OCI-LY1 (cell line): Measurements from ENCODE around the gene C1orf35.
A peak's percentile ranks its signal among the peaks of the same experiment; 100 is the strongest.

ENCODE experiments used
- H2AFZ ChIP-seq: fragments of 200-600 bp; sonication (generic), shearing (Covaris generic); 2 replicates; pipeline ENCODE4 v1.6.0; 2014; ENCODE audit warnings: antibody characterized with exemption, mild to moderate bottlenecking, low read length
- H3F3A ChIP-seq: fragments of 200-600 bp; sonication (generic), shearing (Covaris generic); 2 replicates; pipeline ENCODE4 v1.6.0; 2014; ENCODE audit warnings: mild to moderate bottlenecking, antibody characterized with exemption, low read length, moderate library complexity; ENCODE audit not compliant: insufficient read depth
- H3K27ac ChIP-seq: fragments of 200-600 bp; sonication (generic); 2 replicates; pipeline ENCODE4 v1.5.1; 2014; ENCODE audit warnings: low read length, mixed run types, mild to moderate bottlenecking, low read depth; ENCODE audit not compliant: poor library complexity, severe bottlenecking
- H3K27me3 ChIP-seq: fragments of 200-600 bp; sonication (generic); 2 replicates; pipeline ENCODE4 v1.6.0; 2014; ENCODE audit warnings: antibody characterized with exemption, mild to moderate bottlenecking, low read length, moderate library complexity; ENCODE audit not compliant: insufficient read depth
- H3K36me3 ChIP-seq: fragments of 200-600 bp; sonication (generic); 2 replicates; pipeline ENCODE4 v1.6.1; 2014; ENCODE audit warnings: mild to moderate bottlenecking, antibody characterized with exemption, low read length, moderate library complexity, mixed read lengths; ENCODE audit not compliant: insufficient read depth
- H3K4me1 ChIP-seq: fragments of 200-600 bp; sonication (generic); 2 replicates; pipeline ENCODE4 v1.5.1; 2014; ENCODE audit warnings: mild to moderate bottlenecking, low read length, moderate library complexity; ENCODE audit not compliant: insufficient read depth, severe bottlenecking
- H3K4me2 ChIP-seq: fragments of 200-600 bp; sonication (generic), shearing (Covaris generic); 2 replicates; pipeline ENCODE4 v1.6.1; 2014; ENCODE audit warnings: low read length
- H3K4me3 ChIP-seq: fragments of 200-600 bp; sonication (generic); 2 replicates; pipeline ENCODE4 v1.5.1; 2014; ENCODE audit warnings: low read length, low read depth, mild to moderate bottlenecking, mixed read lengths; ENCODE audit not compliant: poor library complexity, severe bottlenecking
- H3K79me2 ChIP-seq: fragments of 200-600 bp; shearing (Covaris generic); 2 replicates; pipeline ENCODE4 v1.6.1; 2016; ENCODE audit warnings: mixed run types, low read length, mixed read lengths; ENCODE audit not compliant: insufficient read depth
- H3K9ac ChIP-seq: fragments of 200-600 bp; sonication (generic), shearing (Covaris generic); 2 replicates; pipeline ENCODE4 v1.6.1; 2014; ENCODE audit warnings: mild to moderate bottlenecking, low read length, mixed read lengths
- H3K9me2 ChIP-seq: fragments of 200-600 bp; sonication (generic), shearing (Covaris generic); 2 replicates; pipeline ENCODE4 v1.6.1; 2014; ENCODE audit warnings: low read depth, mild to moderate bottlenecking, low read length, mixed read lengths
- H3K9me3 ChIP-seq: fragments of 200-600 bp; shearing (Covaris generic); 2 replicates; pipeline ENCODE4 v1.6.1; 2014; ENCODE audit warnings: low read length, mixed read lengths
- H4K20me1 ChIP-seq: fragments of 200-600 bp; sonication (generic), shearing (Covaris generic); 2 replicates; pipeline ENCODE4 v1.6.0; 2016; ENCODE audit warnings: mild to moderate bottlenecking, low read length; ENCODE audit not compliant: insufficient read depth
- CTCF ChIP-seq: fragments of 200-600 bp; sonication (generic), shearing (Covaris generic); IDR thresholded peaks from 2 replicates; pipeline ENCODE4 v1.5.1; 2017; ENCODE audit warnings: mild to moderate bottlenecking, antibody characterized with exemption, low read length, moderate library complexity, mixed read lengths
- EZH2 ChIP-seq: fragments of 200-600 bp; sonication (generic), shearing (Covaris generic); IDR thresholded peaks from 2 replicates; pipeline ENCODE4 v1.8.0; 2017; ENCODE audit warnings: borderline replicate concordance, mixed run types, mild to moderate bottlenecking, antibody characterized with exemption, low read length, moderate library complexity, mixed read lengths

The C1orf35 gene

DNA sequence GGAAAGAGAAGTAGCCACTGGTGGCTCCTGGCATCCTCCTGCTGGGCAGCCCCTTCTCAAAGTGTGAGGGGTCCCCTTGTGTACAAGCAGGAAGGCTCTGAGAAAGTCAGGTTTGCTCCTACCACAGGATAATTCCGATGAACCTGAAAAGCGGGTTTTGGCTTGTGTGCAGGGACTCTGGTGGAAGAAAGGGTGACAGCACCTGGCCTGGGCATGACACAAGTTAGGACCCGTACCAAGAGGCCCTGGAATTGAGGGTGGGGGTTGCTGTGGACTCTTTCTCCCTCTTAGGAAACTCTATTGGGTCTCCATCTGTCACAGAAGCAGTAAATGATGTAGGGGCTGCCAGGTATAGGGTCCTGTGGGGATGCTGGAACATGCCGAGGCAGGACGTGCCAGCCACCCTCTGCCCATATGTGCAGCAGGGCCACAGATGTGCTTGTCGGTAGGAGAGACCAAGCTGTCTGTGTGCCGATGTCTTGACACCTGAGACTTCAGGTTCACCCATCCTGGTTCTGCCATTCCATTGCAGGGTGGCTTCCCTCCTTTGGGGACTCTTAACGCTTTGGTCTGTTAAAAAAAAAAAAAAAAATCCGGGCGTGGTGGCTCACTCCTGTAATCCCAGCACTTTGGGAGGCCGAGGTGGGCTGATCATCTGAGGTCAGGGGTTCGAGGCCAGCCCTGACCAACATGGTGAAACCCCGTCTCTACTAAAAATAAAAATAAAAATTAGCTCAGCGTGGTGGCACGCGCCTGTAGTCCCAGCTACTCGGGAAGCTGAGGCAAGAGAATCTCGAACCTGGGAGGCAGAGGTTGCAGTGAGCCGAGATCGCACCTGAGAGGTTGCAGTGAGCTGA is 9.8 kb downstream of the C1orf35 start:
- Histone ChIP-seq H3K4me1 (peaks cover 23% of the 10 kb centered on the region), H3F3A (no peaks in the 10 kb centered on the region), H3K9me3 (peaks cover 17% of the 10 kb centered on the region), H4K20me1 (no peaks in the 10 kb centered on the region), H2AFZ (no peak overlapping the region), H3K4me3 (no peak overlapping the region), H3K27ac (no peak overlapping the region), H3K4me2 (no peak overlapping the region), H3K27me3 (no peaks in the 10 kb centered on the region), H3K9ac (no peak overlapping the region), H3K79me2 (peaks cover 86% of the 10 kb centered on the region), H3K9me2 (no peaks in the 10 kb centered on the region), H3K36me3 (peaks cover 90% of the 10 kb centered on the region)
- TF ChIP-seq EZH2 (no peak), CTCF (no peak)

DNA sequence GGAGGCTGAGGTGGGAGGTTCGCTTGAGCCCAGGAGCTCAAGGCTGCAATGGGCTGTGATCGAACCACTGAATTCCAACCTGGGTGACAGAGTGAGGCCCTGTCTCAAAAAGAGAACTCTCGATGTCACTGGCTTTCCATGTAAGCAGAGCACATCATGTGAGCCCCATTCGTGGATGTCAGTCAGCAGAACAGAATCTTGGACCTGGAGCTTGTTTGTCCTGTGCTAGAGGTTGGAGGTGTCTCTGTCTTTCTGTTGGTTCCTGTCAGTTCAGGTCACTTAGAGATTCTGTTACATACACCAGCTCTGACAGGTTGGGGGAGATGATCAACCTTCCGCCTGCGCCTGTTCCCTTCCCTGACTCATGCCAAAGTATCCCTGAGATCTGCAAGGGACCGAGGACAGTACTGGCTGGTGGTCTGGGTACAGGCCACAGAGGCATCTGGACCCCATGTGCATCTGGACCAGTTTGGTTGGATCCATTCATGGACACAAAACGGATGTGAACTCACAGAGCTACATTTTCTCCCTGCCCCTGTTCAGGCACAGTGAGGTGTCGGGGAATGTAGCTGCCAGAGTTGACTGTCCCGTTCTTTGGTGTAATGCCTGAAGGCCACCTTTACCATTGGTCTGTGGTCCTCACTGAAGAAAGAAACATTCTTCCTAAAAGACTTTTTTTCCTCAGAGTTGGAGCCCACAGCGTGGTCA is 10.6 kb downstream of the C1orf35 start:
- H3K9me2 ChIP-seq: no peaks in the 10 kb centered on the region
- peaks cover 17% of the 10 kb centered on the region for H3K9me3 ChIP-seq
- TF ChIP-seq CTCF: no peak
- no peak for TF ChIP-seq EZH2
- no peaks in the 10 kb centered on the region for H3F3A ChIP-seq
- H3K4me2 ChIP-seq: no peak overlapping the region
- H3K36me3 ChIP-seq: peaks cover 89% of the 10 kb centered on the region
- H3K4me3 ChIP-seq: no peak overlapping the region
- H2AFZ ChIP-seq: no peak overlapping the region
- H3K9ac ChIP-seq: no peak overlapping the region
- no peaks in the 10 kb centered on the region for H3K27me3 ChIP-seq
- peaks cover 94% of the 10 kb centered on the region for H3K79me2 ChIP-seq
- peaks cover 31% of the 10 kb centered on the region for H3K4me1 ChIP-seq
- no peak overlapping the region for H3K27ac ChIP-seq
- H4K20me1 ChIP-seq: no peaks in the 10 kb centered on the region

GRCh38 chr1:228091084-228091483 is 12.0 kb downstream of the C1orf35 start:
- no peak for TF ChIP-seq CTCF
- TF ChIP-seq EZH2: no peak
- H3K4me2 ChIP-seq: no peak overlapping the region
- no peaks in the 10 kb centered on the region for H3K27me3 ChIP-seq
- H3K4me3 ChIP-seq: no peak overlapping the region
- H2AFZ ChIP-seq: no peak overlapping the region
- H3K27ac ChIP-seq: peak overlapping the region; percentile 26
- peaks cover 75% of the 10 kb centered on the region for H3K36me3 ChIP-seq
- no peak overlapping the region for H3K9ac ChIP-seq
- H4K20me1 ChIP-seq: no peaks in the 10 kb centered on the region
- H3K79me2 ChIP-seq: peaks cover 100% of the 10 kb centered on the region
- H3K9me2 ChIP-seq: no peaks in the 10 kb centered on the region
- H3K9me3 ChIP-seq: peaks cover 17% of the 10 kb centered on the region
- H3F3A ChIP-seq: no peaks in the 10 kb centered on the region
- peaks cover 45% of the 10 kb centered on the region for H3K4me1 ChIP-seq
